Memory B cell (primary cell): ENCODE measurements around the gene EGLN1.
"Not testable (repeated sequence)": the region's sequence is repeated elsewhere in the genome, so short reads cannot be mapped to it uniquely, and the experiment has no call there.

Experiments used
- ATAC-seq: fragments of 150-1000 bp; cut with Tn5 transposase; 2 replicates; pipeline ENCODE4 v1.10.0; 2021; ENCODE audit warnings: low read depth, mild to moderate bottlenecking, moderate library complexity
- DNase-seq, 2 donors: peaks; one replicate each; pipeline ENCODE4 v3.0.0; 2022; ENCODE audit warnings: low spot score in 2 of 2
- H3K27ac Mint-ChIP-seq: one replicate; pipeline ENCODE4 v1.8.0; 2022; ENCODE audit warnings: mild to moderate bottlenecking, moderate library complexity, mixed read lengths
- H3K27me3 Mint-ChIP-seq: one replicate; pipeline ENCODE4 v1.8.0; 2022; ENCODE audit warnings: mixed read lengths
- H3K36me3 Mint-ChIP-seq: one replicate; pipeline ENCODE4 v1.8.0; 2022; ENCODE audit warnings: mild to moderate bottlenecking, mixed read lengths
- H3K4me1 Mint-ChIP-seq: one replicate; pipeline ENCODE4 v1.8.0; 2022; ENCODE audit warnings: mixed read lengths
- H3K4me3 Mint-ChIP-seq: one replicate; pipeline ENCODE4 v1.8.0; 2022; ENCODE audit warnings: mild to moderate bottlenecking, moderate library complexity, mixed read lengths
- H3K9me3 Mint-ChIP-seq: one replicate; pipeline ENCODE4 v1.8.0; 2022; ENCODE audit warnings: mixed read lengths

Gene EGLN1

DNA sequence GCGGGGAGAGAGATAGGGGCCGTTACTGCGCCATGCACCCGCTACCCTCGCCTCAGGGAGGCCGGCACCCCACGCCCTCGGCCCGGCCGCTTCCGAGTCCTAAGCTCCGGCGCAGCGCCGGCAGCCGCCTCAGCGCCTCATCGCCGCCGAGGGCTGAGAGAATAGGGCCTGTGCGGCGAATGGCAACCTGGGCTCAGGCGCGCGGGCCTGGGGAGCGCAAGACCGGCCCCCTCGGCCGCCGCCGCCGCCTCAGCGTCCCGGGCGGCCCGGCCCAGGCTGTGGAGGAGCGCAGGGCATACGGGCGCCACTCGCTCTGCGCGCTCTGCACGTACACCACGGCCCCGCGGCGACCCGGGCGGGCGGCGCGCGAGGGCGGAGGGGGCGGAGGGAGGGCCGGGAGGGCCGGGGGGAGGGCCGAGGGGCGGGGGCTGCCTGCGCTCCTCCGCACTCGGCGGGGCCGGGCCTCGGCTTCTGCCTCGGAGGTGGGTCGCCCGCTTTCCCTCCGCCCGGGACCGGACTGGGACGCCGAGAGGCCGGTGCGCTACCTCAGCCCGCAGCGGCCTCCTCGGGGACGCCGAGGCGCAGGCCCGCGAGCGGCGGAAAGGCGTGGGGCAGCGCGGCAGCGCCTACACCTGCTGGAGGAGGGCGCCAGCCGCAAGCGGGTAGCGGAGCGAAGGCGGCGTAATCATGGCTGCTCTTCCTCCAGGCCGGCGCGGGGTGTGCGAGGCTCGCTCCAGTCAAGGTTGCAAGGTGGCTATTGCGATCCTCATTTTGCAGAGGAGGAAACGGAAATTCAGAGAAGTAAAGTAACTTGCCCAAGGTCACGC is at the start of gene EGLN1:
Gene EGLN1 (minus strand): TSS at position 317 of the 827 bp plus-strand sequence. CDS start 399 bp downstream, outside the sequence.
- H3K4me1 Mint-ChIP-seq: peaks cover 28% of the 10 kb centered on the region
- DNase-seq: peak; percentile 74 to 86
- H3K9me3 Mint-ChIP-seq: no peaks in the 10 kb centered on the region
- H3K36me3 Mint-ChIP-seq: peaks cover 2% of the 10 kb centered on the region
- ATAC-seq: peak; percentile 81
- H3K27me3 Mint-ChIP-seq: no peaks in the 10 kb centered on the region
- H3K27ac Mint-ChIP-seq: peak within 1 kb of the TSS; percentile 82
- peak within 1 kb of the TSS; percentile 94 for H3K4me3 Mint-ChIP-seq

DNA sequence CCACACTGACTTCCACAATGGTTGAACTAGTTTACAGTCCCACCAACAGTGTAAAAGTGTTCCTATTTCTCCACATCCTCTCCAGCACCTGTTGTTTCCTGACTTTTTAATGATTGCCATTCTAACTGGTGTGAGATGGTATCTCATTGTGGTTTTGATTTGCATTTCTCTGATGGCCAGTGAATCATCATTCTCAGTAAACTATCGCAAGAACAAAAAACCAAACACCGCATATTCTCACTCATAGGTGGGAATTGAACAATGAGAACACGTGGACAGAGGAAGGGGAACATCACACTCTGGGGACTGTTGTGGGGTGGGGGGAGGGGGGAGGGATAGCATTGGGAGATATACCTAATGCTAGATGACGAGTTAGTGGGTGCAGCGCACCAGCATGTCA is 49.4 kb upstream of the EGLN1 start:
- H3K9me3 Mint-ChIP-seq, H3K27me3 Mint-ChIP-seq, H3K27ac Mint-ChIP-seq, ATAC-seq, H3K4me3 Mint-ChIP-seq, H3K36me3 Mint-ChIP-seq, H3K4me1 Mint-ChIP-seq, DNase-seq: not testable (repeated sequence)

DNA sequence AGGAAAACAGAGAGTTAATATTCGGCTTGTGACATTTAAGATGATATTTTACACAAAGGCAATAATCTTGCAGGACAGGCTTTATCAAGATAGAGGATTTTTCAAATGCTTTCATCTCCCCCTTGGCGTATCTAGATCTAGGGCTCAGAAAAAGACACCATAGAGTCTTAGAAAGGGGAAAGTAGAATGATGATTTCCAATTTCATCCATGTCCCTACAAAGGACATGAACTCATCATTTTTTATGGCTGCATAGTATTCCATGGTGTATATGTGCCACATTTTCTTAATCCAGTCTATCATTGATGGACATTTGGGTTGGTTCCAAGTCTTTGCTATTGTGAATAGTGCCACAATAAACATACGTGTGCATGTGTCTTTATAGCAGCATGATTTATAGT is 48.9 kb upstream of the EGLN1 start:
- not testable (repeated sequence) for DNase-seq, H3K9me3 Mint-ChIP-seq, H3K36me3 Mint-ChIP-seq, H3K4me1 Mint-ChIP-seq, H3K27ac Mint-ChIP-seq, ATAC-seq, H3K4me3 Mint-ChIP-seq, H3K27me3 Mint-ChIP-seq

DNA sequence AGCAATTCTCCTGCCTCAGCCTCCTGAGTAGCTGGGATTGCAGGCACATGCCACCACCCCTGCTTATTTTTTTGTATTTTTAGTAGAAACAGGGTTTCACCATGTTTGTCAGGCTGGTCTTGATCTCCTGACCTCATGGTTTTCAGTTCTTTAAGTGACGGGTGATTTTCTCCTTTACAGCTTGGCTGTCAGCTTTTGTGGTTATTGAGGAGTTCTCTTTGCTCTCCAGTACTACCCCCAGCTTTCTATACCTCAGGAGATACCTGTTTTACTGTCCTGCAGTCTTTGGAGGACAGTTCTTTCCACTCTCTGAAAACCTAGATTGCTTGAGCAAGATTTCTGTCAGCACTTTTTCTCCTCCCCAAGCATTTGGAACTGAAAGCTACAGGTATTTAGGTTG is 45.9 kb upstream of the EGLN1 start:
- Mint-ChIP-seq H3K27ac (no peak overlapping the region), H3K4me1 (no peaks in the 10 kb centered on the region)

DNA sequence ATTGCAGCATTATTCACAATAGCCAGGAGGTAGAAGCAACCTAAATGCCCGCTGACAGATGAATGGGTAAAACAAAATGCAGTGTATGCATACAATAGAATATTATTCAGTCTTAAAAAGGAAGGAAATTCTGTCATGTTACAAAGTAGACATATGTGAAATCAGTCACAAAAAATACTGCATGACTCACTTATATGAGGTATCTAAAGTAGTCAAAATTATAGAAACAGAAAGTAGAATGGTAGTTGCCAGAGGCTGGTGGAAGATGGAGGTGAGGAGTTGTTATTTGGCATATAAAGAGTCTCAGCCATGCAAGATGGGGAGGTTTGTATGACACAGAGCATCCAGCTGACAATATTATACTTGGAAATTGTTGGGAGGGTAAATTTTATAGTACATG is 43.0 kb upstream of the EGLN1 start:
- Mint-ChIP-seq H3K27ac (no peak overlapping the region), H3K27me3 (peaks cover 8% of the 10 kb centered on the region), H3K9me3 (peaks cover 11% of the 10 kb centered on the region), H3K4me3 (no peak overlapping the region), H3K4me1 (peaks cover 3% of the 10 kb centered on the region), H3K36me3 (peaks cover 8% of the 10 kb centered on the region)
- no peak for ATAC-seq
- DNase-seq: no peak

More for the DNA sequence above, 45.9 kb upstream of the EGLN1 start:
- H3K4me3 Mint-ChIP-seq: no peak overlapping the region
- H3K9me3 Mint-ChIP-seq: peaks cover 11% of the 10 kb centered on the region
- peaks cover 8% of the 10 kb centered on the region for H3K36me3 Mint-ChIP-seq
- ATAC-seq (no peak), DNase-seq (no peak)
- H3K27me3 Mint-ChIP-seq: peaks cover 8% of the 10 kb centered on the region

DNA sequence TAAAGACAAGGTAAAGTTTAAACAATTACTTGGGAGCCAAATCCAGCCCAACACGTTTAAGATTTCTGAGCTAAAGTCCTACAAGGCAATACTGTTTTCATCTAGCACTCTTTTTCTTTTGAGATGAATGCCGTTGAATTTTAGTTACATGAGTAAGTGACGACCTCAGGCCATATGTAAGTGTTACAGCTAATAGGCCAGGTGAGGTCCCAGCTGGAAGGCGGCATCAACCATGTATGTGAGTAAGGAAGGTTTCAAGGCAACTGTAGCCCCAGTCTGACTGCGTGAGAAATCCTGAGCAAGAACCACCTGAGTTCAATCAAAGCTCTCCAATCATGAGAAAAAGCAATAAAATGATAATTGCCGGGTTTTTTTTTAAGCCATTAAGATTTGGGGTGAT is 41.5 kb upstream of the EGLN1 start:
- H3K4me1 Mint-ChIP-seq: peaks cover 3% of the 10 kb centered on the region
- no peak overlapping the region for H3K4me3 Mint-ChIP-seq
- DNase-seq (no peak), ATAC-seq (no peak)
- H3K27me3 Mint-ChIP-seq: peaks cover 6% of the 10 kb centered on the region
- peaks cover 11% of the 10 kb centered on the region for H3K9me3 Mint-ChIP-seq
- H3K36me3 Mint-ChIP-seq: peaks cover 8% of the 10 kb centered on the region
- no peak overlapping the region for H3K27ac Mint-ChIP-seq

DNA sequence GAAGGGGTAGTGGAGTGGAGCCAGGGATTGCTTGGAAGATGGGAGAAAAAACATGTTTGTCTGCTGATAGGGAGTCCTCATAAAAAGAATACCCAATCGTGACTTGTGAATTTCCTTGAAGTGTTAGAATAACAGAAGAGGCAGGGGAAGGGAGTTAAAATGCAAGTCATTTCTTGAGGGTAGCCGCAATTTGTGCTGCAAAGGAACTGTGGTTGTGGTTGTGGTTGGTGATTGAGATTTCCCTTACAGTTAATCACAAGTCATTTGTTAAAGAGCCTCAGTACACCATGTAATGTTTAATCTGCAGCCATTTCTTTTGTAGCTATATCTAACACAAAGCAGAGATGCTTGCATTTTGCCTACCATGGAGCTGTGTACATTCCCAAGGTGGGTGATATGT is 38.5 kb upstream of the EGLN1 start:
- H3K4me1 Mint-ChIP-seq: peaks cover 3% of the 10 kb centered on the region
- DNase-seq: no peak
- peaks cover 5% of the 10 kb centered on the region for H3K36me3 Mint-ChIP-seq
- H3K27me3 Mint-ChIP-seq: peaks cover 6% of the 10 kb centered on the region
- no peak overlapping the region for H3K27ac Mint-ChIP-seq
- no peak overlapping the region for H3K4me3 Mint-ChIP-seq
- peaks cover 7% of the 10 kb centered on the region for H3K9me3 Mint-ChIP-seq
- ATAC-seq: no peak

DNA sequence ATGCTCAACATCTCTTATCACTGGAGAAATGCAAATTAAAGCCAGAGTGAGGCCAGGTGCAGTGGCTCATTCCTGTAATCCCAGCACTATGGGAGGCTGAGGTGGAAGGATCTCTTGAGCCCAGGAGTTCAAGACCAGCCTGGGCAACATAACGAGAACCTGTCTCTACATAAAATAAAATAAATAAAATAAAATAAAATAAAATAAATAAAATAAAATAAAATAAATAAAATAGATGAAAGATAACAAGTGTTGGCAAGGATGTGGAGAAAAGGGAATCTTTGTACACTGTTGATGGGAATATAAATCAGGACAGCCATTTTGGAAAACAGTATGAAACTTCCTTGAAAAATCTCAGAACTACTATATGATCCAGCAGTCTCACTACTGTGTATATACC is 37.4 kb upstream of the EGLN1 start:
- H3K4me1 Mint-ChIP-seq, H3K4me3 Mint-ChIP-seq, ATAC-seq, DNase-seq, H3K27ac Mint-ChIP-seq, H3K27me3 Mint-ChIP-seq, H3K36me3 Mint-ChIP-seq, H3K9me3 Mint-ChIP-seq: not testable (repeated sequence)

DNA sequence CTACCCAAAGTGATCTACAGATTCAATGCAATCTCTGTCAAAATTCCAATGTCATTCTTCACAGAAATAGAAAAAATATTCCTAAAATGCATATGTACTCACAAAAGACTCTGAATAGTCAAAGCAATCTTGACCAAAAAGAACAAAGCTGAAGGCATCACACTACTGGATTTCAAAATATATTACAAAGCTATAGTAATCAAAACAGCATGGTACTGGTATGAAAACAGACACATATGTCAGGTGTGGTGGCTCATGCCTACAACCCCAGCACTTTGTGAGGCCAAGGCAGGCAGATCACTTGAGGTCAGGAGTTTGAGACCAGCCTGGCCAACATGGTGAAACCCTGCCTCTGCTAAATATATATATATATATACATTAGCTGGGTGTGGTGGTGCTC is 35.9 kb upstream of the EGLN1 start:
- H3K4me3 Mint-ChIP-seq, DNase-seq, H3K27ac Mint-ChIP-seq: not testable (repeated sequence)

DNA sequence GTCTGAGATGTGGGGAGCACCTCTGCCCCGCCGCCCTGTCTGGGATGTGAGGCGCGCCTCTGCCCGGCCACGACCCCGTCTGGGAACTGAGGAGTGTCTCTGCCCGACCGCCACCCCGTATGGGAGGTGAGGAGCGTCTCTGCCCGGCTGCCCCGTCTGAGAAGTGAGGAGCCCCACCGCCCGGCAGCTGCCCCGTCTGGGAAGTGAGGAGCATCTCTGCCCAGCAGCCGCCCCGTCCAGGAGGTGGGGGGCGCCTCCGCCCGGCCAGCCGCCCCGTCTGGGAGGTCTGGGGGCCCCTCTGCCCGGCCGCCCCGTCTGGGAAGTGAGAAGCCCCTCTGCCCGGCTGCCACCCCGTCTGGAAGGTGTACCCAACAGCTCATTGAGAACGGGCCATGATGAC is 32.0 kb upstream of the EGLN1 start:
- not testable (repeated sequence) for H3K4me1 Mint-ChIP-seq, H3K36me3 Mint-ChIP-seq, H3K27me3 Mint-ChIP-seq, DNase-seq, H3K4me3 Mint-ChIP-seq, H3K27ac Mint-ChIP-seq, ATAC-seq, H3K9me3 Mint-ChIP-seq

More for the DNA sequence above, 35.9 kb upstream of the EGLN1 start:
- H3K27me3 Mint-ChIP-seq, H3K4me1 Mint-ChIP-seq, ATAC-seq, H3K36me3 Mint-ChIP-seq, H3K9me3 Mint-ChIP-seq: not testable (repeated sequence)

DNA sequence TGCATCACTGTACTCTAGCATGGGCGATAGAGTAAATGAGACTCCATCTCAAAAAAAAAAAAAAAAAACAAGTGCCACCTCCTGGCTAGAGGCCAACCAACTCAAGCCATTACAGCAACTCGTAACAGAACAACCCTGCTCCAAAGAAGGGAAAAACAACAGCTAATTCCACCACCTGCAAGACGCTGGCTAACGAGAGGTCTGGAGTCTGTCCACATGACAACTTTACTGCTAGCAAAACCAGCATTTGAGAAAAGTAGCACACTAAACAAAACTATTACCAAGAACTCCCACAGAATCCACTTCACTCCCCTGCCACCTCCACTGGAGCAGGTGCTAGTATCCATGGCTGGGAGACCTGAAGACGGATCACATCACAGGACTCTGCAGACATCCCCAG is 24.1 kb upstream of the EGLN1 start:
- Mint-ChIP-seq H3K9me3 (peaks cover 12% of the 10 kb centered on the region), H3K36me3 (peaks cover 13% of the 10 kb centered on the region), H3K27me3 (peaks cover 27% of the 10 kb centered on the region), H3K27ac (no peak overlapping the region), H3K4me3 (no peak overlapping the region), H3K4me1 (peaks cover 2% of the 10 kb centered on the region)
- DNase-seq (no peak), ATAC-seq (no peak)

DNA sequence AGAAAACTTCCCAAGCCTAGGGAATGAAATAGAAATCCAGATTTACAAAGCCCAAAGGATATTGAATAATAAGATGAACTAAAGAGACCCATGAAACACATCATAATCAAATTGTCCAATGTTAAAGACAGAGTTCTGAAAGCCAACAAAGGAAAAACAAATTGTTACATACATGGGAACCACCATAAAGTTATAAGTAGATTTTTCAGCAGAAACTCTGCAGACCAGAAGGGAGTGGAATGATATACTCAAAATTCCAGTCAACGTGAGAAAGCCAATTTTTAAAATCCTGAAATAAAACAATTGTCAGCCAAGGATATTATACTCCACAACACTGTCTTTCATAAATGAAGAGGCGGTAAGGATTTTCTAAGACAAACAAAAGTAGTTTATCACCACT is 22.0 kb upstream of the EGLN1 start:
- ATAC-seq (no peak), DNase-seq (no peak)
- peaks cover 2% of the 10 kb centered on the region for H3K4me1 Mint-ChIP-seq
- peaks cover 24% of the 10 kb centered on the region for H3K27me3 Mint-ChIP-seq
- no peak overlapping the region for H3K4me3 Mint-ChIP-seq
- no peak overlapping the region for H3K27ac Mint-ChIP-seq
- H3K9me3 Mint-ChIP-seq: peaks cover 12% of the 10 kb centered on the region
- H3K36me3 Mint-ChIP-seq: peaks cover 13% of the 10 kb centered on the region

DNA sequence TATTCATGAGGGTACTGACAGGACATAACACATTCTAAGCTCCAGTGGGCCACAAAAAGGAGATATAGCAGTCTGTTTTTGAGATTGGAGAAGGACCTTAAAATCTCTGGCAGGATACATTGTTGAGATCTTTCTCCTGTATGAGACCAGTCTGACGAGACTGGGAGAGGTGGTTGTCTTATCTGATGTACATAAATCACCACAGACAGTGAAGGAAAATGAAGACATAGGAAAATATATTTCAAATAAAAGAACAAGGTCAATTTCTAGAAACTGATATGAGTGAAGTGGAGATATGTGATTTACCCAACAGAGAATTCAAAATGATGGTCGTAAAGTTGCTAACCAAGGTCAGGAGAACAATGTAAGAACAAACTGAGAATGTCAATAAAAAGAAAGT is 21.3 kb upstream of the EGLN1 start:
- H3K36me3 Mint-ChIP-seq: peaks cover 13% of the 10 kb centered on the region
- H3K27ac Mint-ChIP-seq: no peak overlapping the region
- H3K4me1 Mint-ChIP-seq: peaks cover 2% of the 10 kb centered on the region
- H3K9me3 Mint-ChIP-seq: peaks cover 12% of the 10 kb centered on the region
- no peak overlapping the region for H3K4me3 Mint-ChIP-seq
- peaks cover 24% of the 10 kb centered on the region for H3K27me3 Mint-ChIP-seq
- ATAC-seq (no peak), DNase-seq (no peak)

DNA sequence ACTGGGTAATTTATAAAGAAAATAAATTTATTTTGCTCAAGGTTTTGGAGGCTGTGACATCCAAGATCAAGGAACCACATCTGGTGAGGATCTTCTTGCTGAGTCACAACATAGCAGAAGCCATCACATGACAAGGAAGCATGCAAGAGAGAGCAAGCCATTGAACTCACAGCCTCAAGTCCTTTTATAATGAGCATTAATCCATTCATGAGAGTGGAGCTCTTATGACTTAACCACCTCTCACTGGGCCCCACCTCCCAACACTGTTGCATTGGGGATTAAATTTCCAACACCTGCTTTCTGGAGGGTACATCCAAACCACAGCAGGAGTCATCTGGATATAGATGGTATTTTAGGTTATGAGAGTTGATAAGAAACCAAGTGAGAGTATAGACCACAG is 20.6 kb upstream of the EGLN1 start:
- Mint-ChIP-seq H3K36me3 (peaks cover 13% of the 10 kb centered on the region), H3K9me3 (peaks cover 12% of the 10 kb centered on the region), H3K4me3 (no peak overlapping the region), H3K4me1 (peaks cover 2% of the 10 kb centered on the region), H3K27ac (no peak overlapping the region), H3K27me3 (peaks cover 24% of the 10 kb centered on the region)
- DNase-seq (no peak), ATAC-seq (no peak)

DNA sequence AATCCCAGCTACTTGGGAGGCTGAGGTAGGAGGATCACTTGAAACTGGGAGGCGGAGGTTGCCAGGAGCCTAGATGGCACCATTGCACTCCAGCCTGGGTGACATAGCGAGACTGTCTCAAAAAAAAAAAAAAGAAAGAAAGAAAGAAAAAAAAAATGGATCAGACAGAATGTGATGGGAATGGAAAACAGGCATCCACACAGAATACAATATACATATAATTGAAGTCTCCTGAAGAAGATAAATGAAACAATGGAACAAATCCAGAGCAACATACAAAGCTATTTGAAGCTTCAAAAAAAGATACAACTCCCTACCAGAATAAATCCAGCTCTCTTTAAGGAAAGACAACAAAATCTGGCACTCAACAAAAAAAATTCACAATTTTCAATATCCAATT is 10.9 kb upstream of the EGLN1 start:
- DNase-seq (no peak), ATAC-seq (no peak)
- H3K36me3 Mint-ChIP-seq: peaks cover 1% of the 10 kb centered on the region
- no peaks in the 10 kb centered on the region for H3K9me3 Mint-ChIP-seq
- H3K4me3 Mint-ChIP-seq: no peak overlapping the region
- H3K27me3 Mint-ChIP-seq: peaks cover 12% of the 10 kb centered on the region
- H3K27ac Mint-ChIP-seq: no peak overlapping the region
- no peaks in the 10 kb centered on the region for H3K4me1 Mint-ChIP-seq
